Measurements from ENCODE around the gene LAIR1.
A peak's percentile ranks its signal among the peaks of the same experiment; 100 is the strongest.
"Not testable (repeated sequence)": the region's sequence is repeated elsewhere in the genome, so short reads cannot be mapped to it uniquely, and the experiment has no call there.

LAIR1 gene

GRCh38 chr19:54338521-54338920, 26.2 kb downstream of the LAIR1 start:
- no peak for DNase-seq

GRCh38 chr19:54337858-54338230, 26.9 kb downstream of the LAIR1 start:
- DNase-seq, result no peak

- DNase-seq, result no peak
These were observed 27.6 kb downstream of the LAIR1 start for GRCh38 chr19:54336893-54337857.

- no peak for DNase-seq
These were observed 28.5 kb downstream of the LAIR1 start for GRCh38 chr19:54335979-54336892.

GRCh38 chr19:54335164-54335563, 29.6 kb downstream of the LAIR1 start:
- peak; percentile 69 to 82 for DNase-seq

DNA sequence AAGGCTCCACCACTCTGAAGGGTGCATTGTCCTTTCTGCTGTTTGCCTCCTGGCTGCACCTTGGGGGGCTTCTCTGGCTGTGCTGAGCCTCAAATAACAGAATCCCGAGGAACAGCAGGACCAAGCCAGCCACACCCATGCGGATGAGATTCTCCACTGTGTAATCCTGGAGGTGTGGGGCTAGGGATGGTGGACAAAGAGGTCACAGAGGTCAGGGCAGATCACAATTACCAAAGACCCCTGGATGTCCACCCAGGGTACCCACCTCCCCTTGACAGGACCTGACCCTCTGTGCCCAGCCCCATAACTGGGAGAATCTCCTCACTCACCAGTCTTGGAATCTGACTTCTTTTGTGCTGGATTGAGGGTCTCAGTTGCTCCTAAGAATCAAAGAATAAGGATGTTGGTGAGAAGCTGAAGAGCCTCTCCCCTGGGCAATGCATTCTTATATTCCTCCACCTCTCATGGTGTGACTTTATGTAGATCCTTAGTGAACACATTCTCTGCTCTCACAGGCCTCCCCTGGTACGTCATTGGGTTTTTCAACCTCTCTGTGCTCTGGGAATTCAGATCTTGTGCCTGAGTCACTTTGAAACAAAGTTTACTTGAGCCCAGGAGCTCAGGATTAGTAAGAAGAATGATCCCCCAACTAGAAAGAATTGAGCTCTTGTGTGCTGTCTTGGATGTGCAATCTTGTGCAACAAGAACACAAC, 31.0 kb downstream of the LAIR1 start:
- no peak for DNase-seq

DNA sequence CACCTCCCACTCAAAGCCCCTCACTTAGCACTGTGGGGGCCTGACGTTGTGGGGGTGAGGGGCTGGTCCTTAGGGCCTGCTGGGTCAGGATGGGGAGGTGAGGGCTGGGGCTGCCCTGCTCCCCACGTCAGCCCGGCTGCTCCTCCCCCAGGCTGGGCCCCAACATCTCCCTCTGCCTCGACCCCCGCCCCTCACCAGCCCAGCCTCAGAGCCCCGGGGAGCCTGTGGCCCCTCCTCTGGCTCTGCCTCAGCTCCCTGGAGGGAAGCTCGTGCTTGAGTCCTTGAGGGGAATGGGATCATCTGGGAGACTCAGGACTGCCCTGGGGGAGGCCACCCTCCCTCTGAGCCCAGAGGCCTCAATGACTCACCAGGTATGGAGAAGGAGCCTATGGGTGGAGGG, 32.6 kb downstream of the LAIR1 start:
- DNase-seq, result no peak

- DNase-seq, result no peak
These were observed 33.1 kb downstream of the LAIR1 start for GRCh38 chr19:54331626-54332025.

GRCh38 chr19:54329476-54330165, 35.1 kb downstream of the LAIR1 start:
- DNase-seq, result no peak

DNA sequence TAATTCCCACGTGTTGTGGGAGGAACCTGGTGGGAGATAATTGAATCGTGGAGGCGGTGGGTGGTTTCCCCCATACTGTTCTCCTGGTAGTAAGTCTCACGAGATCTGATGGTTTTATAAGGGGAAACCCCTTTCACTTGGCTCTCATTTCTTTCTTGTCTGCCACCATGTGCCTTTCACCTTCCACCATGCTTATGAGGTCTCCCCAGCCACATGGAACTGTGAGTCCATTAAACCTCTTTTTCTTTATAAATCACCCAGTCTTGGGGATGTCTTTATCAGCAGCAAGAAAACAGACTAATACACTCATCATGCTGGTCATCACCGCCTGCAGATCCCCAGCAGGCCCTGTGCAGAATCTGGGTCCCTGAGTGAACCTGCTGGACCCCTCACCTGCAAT, 36.0 kb downstream of the LAIR1 start:
- not testable (repeated sequence) for DNase-seq

- DNase-seq, result peak in 1 of 2 donors; percentile 10
These were observed 39.1 kb downstream of the LAIR1 start for GRCh38 chr19:54325631-54326030.

- peak; percentile 35 to 92 for DNase-seq
These were observed 39.5 kb downstream of the LAIR1 start for GRCh38 chr19:54325194-54325621.

GRCh38 chr19:54324071-54324470, 40.7 kb downstream of the LAIR1 start:
- DNase-seq, result no peak

DNA sequence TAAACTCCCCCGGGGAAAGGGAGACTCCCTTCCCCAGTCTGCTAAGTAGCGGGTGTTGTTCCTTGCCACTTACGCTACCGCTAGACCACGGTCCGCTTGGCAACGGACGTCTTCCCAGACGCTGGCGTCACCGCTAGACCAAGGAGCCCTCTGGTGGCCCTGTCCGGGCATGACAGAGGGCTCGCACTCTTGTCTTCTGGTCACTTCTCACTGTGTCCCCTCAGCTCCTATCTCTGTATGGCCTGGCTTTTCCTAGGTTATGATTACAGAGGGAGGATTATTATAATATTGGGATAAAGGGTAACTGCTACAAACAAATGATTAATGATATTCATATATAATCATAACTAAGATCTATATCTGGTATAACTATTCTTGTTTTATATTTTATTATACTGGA, 41.8 kb downstream of the LAIR1 start:
- not testable (repeated sequence) for DNase-seq

- DNase-seq, result not testable (repeated sequence)
These were observed 42.4 kb downstream of the LAIR1 start for GRCh38 chr19:54322295-54322694.

DNA sequence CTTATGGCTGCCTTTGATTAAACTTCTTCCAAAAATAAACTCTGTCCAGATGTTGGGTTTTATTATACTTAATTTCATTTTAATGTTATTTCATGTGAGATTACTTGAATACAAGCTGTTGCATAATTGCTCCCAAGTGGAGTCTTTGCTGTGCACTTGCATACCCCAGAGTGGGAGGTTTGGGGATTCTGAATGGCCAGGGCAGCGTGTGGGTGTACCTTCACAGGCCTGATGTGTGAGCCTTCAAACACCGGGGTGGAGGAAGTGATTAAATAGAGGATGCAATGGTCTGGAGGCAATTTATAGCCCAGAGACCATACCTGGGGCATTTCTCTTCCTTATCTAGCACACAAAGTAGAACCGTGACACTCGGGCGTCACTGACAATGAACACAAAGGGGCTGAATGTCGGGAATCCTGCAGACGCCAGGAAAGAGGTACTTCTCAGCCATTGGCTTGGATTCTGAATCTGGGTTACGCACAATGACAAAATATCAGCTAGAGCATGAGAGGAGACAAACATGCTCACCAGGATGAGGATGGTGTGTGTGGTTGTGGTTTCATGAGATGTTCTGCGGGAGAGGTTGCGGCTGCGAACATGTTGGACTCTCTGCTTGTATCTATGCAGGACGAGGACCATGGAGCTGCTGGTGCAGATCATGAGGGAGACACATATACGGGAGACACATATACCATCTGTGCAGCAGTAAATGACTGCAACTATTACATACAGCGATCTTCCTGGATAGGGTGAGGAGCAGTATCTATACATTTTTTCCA, 44.6 kb downstream of the LAIR1 start:
- peak; percentile 51 to 78 for DNase-seq

GRCh38 chr19:54319049-54319448, 45.7 kb downstream of the LAIR1 start:
- DNase-seq, result peak; percentile 84 to 94

DNA sequence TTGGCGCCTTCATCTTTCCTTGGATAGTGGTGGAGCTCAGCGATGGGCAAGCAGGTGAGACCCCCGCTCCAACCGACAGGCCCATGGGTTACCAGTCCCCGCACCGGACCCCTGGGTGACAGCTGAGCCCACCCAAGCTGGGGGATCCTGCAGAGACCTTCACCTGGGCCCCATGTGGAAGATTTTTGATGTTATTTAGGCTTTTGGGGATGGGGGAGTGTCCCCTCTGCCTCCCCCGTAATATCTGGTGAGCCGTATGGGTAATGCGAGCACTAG, 46.8 kb downstream of the LAIR1 start:
- no peak for DNase-seq

DNA sequence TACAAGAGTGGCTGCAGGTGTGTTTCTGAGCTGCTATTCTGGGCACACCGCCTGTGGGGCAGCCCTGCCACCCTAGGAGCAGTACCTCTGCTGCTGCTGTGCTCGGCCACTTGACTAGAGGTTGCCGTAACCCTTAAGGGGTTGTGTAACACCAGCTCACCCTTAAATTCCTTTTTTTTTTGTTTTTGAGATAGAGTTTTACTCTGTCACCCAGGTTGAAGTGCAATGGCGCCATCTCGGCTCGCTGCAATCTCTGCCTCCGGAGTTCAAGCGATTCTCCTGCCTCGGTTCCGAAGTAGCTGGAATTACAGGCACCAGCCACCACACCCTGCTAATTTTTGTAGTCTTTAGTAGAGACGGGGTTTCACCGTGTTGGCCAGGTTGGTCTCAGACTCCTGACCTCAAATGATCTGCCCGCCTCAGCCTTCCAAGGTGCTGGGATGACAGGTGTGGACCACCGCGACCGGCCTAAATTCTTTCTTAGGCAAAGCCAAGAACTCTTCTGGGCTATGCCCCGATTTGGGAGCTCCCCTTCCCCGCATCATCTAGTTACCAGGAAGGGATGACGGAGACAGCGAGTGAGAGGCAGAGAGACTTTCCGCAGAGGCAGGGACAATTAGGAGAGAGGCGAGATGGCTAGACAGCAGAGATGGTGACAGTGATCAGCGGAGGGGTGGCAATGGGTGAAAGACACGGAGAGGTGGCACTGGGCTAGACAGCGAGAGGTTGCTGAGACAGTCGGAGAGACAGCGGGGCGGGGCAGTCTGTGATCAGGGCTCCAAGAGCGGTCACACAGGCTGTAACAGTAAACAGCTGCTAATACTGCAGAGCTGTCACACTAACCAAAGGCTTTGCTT, 47.4 kb downstream of the LAIR1 start:
- peak; percentile 66 to 67 for DNase-seq

- peak; percentile 87 to 92 for DNase-seq
These were observed 48.0 kb downstream of the LAIR1 start for GRCh38 chr19:54316746-54317107.

- DNase-seq, result no peak
These were observed 48.8 kb downstream of the LAIR1 start for GRCh38 chr19:54315956-54316355.

Data from inflammatory macrophage treated with lipopolysaccharide for 1 hour (primary cell).